Measurements from ENCODE around the gene BRMS1.

GRCh38 chr11:66322732-66323427 lies 22.0 kb downstream of the BRMS1 start:
- no peak for TF ChIP-seq CTCF (optimal IDR thresholded peaks at IDR 0.05 in 1 of 3, IDR thresholded peaks at IDR 0.05 in 1 of 3, conservative IDR thresholded peaks at IDR 0.05 in 1 of 3; ENCODE audit: extremely low read depth in 1 of 3, insufficient read depth in 2 of 3, low read length in 3 of 3)
- no peak for TF ChIP-seq EZH2 (IDR thresholded peaks at IDR 0.05; ENCODE audit: low read length)
